ENCODE measurements around the gene MS4A15.

GRCh38 chr11:60801194-60801593 lies 44.5 kb downstream of the MS4A15 start:
- TF ChIP-seq, protein P1, sequence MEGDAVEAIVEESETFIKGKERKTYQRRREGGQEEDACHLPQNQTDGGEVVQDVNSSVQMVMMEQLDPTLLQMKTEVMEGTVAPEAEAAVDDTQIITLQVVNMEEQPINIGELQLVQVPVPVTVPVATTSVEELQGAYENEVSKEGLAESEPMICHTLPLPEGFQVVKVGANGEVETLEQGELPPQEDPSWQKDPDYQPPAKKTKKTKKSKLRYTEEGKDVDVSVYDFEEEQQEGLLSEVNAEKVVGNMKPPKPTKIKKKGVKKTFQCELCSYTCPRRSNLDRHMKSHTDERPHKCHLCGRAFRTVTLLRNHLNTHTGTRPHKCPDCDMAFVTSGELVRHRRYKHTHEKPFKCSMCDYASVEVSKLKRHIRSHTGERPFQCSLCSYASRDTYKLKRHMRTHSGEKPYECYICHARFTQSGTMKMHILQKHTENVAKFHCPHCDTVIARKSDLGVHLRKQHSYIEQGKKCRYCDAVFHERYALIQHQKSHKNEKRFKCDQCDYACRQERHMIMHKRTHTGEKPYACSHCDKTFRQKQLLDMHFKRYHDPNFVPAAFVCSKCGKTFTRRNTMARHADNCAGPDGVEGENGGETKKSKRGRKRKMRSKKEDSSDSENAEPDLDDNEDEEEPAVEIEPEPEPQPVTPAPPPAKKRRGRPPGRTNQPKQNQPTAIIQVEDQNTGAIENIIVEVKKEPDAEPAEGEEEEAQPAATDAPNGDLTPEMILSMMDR (IDR thresholded peaks at IDR 0.05) = no peak
- no peak for TF ChIP-seq POLR2A (IDR thresholded peaks at IDR 0.05)
